KOPT-K1 (cell line): Measurements from ENCODE around the gene NUP153.
"Not testable (repeated sequence)": the region's sequence is repeated elsewhere in the genome, so short reads cannot be mapped to it uniquely, and the experiment has no call there.

Experiments
- H3K27ac ChIP-seq: fragments of 200-600 bp; sonication (generic); 2 replicates; pipeline ENCODE4 v1.5.1; 2016; ENCODE audit warnings: antibody characterized with exemption, mild to moderate bottlenecking, low read depth, low read length; ENCODE audit not compliant: poor library complexity, severe bottlenecking
- H3K36me3 ChIP-seq: fragments of 200-600 bp; sonication (generic); 2 replicates; pipeline ENCODE4 v1.5.1; 2017; ENCODE audit warnings: antibody characterized with exemption, mild to moderate bottlenecking, low read length, moderate library complexity; ENCODE audit not compliant: insufficient read depth
- H3K9me3 ChIP-seq: fragments of 200-600 bp; sonication (generic); 2 replicates; pipeline ENCODE4 v1.5.1; 2017; ENCODE audit warnings: antibody characterized with exemption, low read length, mild to moderate bottlenecking; ENCODE audit not compliant: insufficient read depth, poor library complexity, severe bottlenecking

Gene NUP153

DNA sequence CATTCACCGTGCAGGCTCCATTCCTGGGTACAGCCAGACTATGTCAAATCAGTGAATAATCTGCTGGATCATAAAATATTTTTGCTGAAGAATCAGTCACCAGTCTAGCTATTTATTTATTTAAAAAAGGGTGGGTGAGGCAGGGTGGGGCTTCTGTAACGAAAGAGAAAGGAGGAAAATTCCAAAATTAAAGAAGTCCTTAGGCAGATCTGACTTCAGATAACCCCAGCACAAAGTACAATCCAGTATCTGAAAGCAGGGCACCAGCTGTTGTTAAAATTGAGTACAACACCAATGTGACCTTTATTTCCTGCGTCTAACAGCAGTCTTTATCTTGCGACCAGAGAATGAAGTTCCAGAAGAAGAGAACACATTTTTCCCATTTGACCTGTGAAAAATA lies 90.9 kb downstream of the NUP153 start:
- H3K9me3 ChIP-seq, result no peaks in the 10 kb centered on the region
- no peak overlapping the region for H3K27ac ChIP-seq
- peaks cover 88% of the 10 kb centered on the region for H3K36me3 ChIP-seq

DNA sequence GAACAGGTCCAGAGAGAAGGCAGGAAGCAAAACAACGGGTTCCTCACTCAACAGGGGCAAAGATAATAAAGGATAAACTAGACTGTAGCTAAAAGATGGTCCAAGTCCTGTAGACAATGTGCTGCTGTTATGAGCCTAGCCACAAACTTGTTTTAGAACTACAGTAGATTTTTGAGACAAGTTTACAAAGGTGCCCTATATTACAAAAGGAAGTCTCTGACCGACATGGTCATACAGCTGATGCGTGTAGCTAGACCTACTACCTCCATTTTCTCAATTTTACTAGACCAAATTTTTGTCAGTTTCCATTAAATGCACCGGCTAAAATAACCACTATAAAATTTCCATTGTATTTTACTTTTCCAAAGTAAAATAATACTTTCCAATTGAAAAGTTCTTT lies 94.7 kb downstream of the NUP153 start:
- Histone ChIP-seq H3K9me3 (no peaks in the 10 kb centered on the region), H3K27ac (no peak overlapping the region), H3K36me3 (peaks cover 75% of the 10 kb centered on the region)

DNA sequence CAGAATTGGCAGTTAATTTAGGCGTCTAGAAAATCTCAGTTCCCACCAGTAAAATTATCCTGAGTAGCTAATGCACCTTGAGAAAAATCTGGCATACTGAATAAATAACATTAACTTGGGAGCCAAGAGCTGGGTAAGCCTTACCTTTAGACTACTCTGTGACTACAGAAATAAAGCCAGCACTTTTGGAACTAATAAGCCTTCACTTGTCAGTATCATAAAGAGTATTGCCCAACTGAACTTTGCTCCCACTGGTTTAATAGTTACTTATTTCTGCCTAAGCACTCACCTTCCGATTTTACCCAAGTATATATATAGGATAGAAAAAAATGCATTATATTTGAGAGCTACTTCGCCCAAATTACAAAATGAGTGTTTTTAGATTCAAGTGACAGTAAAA lies 95.9 kb downstream of the NUP153 start:
- H3K27ac ChIP-seq, result no peak overlapping the region
- H3K36me3 ChIP-seq, result peaks cover 68% of the 10 kb centered on the region
- no peaks in the 10 kb centered on the region for H3K9me3 ChIP-seq

DNA sequence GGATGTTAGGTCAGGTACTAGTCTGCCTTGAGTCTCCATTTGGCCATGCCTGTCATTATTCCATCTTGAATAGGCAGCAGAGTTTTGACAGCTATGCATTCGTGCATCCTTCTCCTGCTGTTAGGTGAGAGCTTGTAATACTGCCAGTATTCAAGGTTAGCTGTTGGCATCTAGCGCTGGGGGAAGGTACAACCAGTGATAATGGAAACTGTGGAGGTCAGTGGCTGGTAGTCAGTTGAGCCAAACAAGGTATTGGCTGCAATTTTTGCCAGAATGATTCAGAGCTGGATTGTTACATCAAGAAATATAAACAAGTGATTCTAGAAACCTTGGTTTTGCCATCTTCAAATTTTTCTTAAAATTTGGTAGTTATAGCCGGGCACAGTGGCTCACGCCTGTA lies 100.1 kb downstream of the NUP153 start:
- H3K27ac ChIP-seq, result no peak overlapping the region
- H3K9me3 ChIP-seq, result no peaks in the 10 kb centered on the region
- peaks cover 38% of the 10 kb centered on the region for H3K36me3 ChIP-seq

DNA sequence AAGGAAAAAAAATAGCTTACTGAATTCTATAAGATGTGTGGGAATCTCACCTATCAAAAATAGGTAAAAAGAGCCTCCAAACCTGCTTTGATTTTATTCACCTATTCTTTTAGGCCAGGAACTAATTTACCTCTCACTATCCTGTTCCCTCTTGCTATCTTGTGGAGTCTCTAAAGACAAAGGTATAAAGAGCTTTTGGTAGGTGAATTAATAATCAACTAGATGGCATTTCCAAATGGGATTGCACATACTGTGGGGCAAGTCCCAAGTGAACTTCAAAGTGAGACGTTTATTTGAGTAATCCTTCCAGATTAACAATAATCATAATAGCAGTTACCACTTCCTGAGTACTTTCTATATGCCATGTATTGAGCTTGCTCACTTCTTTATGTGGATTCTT lies 103.8 kb downstream of the NUP153 start:
- Histone ChIP-seq H3K36me3 (peaks cover 19% of the 10 kb centered on the region), H3K27ac (no peak overlapping the region), H3K9me3 (no peaks in the 10 kb centered on the region)

DNA sequence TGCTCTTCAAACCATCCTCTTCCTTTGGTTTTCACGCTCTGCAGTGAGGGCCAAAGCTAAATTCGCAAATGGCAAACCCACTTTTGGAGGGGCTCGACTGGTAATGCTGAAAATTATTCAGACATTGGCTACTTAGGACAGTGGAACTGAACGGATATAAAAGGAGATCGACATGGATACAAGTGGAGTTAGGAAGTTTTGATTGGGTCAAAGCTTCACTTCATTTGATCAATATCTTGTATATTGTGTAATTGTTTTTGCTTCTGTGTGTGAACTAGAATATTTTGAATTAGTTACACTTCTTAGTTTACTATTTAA lies 105.4 kb downstream of the NUP153 start:
- H3K27ac ChIP-seq, result peak overlapping the region; percentile 79
- H3K9me3 ChIP-seq, result no peaks in the 10 kb centered on the region
- peaks cover 10% of the 10 kb centered on the region for H3K36me3 ChIP-seq

DNA sequence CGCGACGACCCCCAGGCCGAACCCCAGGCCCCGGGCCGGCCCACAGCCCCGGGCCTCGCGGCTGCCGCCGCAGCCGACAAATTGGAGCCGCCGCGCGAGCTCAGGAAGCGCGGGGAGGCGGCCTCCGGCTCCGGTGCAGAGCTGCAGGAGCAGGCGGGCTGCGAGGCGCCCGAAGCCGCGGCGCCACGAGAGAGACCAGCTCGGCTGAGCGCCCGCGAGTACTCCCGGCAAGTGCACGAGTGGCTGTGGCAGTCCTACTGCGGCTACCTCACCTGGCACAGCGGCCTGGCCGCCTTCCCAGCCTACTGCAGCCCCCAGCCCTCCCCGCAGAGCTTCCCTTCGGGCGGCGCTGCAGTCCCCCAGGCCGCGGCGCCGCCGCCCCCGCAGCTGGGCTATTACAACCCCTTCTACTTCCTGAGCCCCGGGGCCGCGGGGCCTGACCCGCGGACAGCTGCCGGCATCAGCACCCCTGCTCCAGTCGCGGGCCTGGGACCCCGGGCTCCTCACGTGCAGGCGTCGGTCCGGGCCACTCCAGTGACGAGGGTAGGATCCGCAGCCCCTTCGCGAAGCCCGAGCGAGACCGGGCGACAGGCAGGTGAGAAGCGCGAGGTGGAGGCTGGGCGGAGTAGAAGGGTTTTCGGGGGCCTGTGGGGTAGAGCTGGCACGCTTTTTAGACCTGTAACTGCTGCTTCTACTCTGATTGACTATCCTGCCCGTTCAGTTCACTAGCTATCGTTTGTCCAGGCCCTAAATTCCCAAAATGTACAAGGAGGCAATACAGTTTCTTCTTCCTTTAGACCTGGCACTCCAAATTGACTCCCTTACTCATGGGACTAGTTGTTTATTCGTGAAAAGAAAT lies 106.0 kb downstream of the NUP153 start:
- H3K9me3 ChIP-seq, result no peaks in the 10 kb centered on the region
- peak overlapping the region; percentile 79 for H3K27ac ChIP-seq
- peaks cover 9% of the 10 kb centered on the region; the same call in 1 of the 2 replicates for H3K36me3 ChIP-seq

DNA sequence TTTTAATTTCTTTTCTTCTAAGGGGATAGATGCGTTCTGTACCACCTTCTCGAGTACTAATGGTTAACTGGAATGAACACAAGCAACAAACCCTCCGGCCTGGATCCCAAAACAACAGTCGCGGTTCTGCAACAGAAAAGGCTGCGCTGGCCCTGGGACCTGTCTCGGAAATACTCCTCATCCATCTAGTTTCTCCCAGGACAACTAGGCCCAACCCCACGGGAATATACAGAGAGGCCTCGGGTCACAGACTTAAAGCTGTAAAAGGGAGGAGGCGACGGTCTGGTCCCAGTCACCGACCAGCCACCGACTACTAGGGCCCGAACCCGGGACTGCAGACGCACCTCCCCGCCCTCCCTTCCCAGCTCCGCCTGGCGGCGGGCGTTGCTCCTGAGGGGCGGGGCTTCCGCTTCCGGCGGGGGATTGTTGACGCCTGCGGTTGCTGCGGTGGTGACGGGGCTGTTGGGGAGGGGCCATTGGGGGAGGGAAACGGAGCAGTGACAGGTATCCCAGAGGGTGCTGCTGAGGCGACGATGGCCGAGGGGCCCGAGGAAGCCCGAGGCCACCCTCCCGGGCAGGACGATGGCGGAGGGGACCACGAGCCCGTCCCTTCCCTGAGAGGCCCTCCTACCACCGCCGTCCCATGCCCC lies 106.7 kb downstream of the NUP153 start, which contains the start of gene FAM8A1:
Gene FAM8A1, plus strand, starts transcription at position 426 of the 650 bp plus-strand sequence. Its CDS starts 108 bp downstream, at position 534.
- Histone ChIP-seq H3K36me3 (peaks cover 9% of the 10 kb centered on the region; the same call in 1 of the 2 replicates), H3K27ac (peak within 1 kb of the TSS; percentile 79), H3K9me3 (no peaks in the 10 kb centered on the region)

DNA sequence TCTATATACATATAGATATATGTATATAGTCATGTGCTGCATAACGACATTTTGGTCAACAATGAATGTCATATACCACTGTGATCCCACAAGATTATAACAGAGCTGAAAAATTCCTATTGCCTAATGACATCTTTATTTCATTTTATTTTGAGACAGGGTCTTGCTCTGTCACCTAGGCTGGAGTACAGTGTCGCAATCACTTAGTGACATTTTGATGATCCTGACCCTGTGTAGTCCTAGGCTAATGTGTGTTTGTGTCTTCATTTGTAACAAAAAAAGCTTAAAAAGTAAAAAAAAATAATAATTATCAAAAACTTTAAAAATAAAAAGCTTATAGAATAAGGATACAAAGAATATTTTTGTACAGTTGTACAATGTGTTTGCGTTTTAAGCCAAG lies 110.6 kb downstream of the NUP153 start:
- no peaks in the 10 kb centered on the region for H3K36me3 ChIP-seq
- H3K9me3 ChIP-seq, result no peaks in the 10 kb centered on the region
- no peak overlapping the region for H3K27ac ChIP-seq

DNA sequence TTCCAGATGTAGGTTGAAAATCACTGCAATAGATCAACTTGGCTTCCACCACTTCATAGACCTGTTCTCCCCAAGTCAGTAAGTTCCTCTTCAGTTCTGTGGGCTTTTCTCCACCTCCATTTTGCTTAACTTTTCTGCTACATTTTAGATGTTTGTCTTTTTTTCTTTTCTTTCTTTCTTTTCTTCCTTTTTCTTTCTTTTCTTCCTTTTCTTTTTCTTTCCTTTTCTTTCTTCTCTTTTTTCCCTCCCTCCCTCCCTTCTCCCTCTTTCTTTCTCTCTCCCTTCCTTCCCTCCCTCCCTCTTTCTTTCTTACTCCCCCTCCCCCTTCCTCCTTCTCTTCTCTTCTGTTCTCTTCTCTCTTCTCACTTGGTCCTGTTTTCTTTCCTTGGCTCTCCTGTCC lies 113.5 kb downstream of the NUP153 start:
- Histone ChIP-seq H3K9me3 (no peaks in the 10 kb centered on the region), H3K36me3 (no peaks in the 10 kb centered on the region), H3K27ac (no peak overlapping the region)

DNA sequence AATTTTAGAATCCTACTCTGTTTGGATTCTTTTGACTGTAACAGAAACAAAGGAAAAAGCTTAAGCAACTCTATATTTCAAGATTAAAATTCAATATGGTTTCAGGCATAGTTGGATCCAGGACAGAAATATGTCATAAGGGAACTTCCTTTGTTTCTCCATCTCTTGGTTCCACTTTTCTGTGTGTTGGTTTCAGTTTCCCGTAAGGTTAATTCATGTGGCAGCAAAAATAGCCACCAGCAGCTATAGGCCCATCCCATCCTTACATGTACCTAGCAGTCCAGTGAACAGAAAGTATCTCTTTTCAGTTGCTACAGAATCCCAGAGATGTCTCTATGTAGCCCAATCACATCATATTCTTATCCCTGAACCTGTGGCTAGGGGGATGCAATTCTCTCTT lies 115.4 kb downstream of the NUP153 start:
- H3K27ac ChIP-seq, result no peak overlapping the region
- no peaks in the 10 kb centered on the region for H3K9me3 ChIP-seq
- no peaks in the 10 kb centered on the region for H3K36me3 ChIP-seq

DNA sequence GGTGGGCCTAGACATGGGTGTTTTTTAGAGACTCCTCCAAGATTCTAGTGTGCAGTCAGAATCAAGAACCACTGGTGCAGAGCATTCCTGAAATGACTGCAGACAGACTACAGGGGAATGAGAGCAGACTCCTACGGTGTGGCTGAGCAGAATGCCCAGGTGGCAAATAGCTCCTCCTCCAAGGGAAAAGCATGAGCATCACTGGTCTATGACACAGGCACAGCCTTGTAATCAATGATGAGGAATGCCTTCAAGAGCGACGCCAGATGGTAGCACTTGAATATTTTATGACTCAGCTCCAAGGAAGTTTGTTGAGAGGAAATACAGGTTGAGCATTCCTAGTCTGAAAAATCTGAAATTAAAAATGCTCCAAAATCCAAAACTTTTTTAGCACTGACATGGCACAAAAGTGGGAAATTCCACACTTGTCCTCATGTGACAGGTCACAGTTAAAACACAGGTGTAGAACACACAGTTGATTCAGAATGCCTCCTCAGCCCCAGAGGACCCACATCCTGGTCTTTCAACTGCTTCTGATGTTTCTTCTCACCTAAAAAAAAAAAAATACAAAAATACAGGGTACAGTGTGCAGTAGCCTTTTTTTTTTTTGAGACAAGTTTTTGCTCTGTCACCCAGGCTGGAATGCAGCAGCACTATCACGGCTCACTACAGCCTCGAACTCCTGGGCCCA lies 117.2 kb downstream of the NUP153 start:
- H3K36me3 ChIP-seq, result no peaks in the 10 kb centered on the region
- peak overlapping the region; percentile 44 for H3K27ac ChIP-seq
- H3K9me3 ChIP-seq, result no peaks in the 10 kb centered on the region

DNA sequence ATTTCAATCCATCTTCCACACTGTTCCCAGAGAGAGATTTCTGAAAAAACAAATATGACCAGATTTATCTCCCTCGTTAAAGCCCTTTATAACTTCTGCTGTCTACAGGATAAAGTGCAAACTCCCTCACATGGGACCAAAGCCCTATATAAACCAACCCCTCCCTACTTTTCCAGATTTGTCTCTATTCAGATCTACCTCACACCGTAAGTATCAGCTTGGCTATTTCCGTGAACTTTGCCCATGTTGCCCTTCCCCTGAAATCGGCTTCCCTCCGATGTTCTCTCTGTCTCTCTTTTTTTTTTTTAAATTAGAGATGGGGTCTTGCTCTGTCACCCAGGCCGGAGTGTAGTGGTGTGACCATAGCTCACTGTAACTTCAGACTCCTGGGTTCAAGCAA lies 118.7 kb downstream of the NUP153 start:
- no peaks in the 10 kb centered on the region for H3K36me3 ChIP-seq
- H3K27ac ChIP-seq, result no peak overlapping the region
- H3K9me3 ChIP-seq, result no peaks in the 10 kb centered on the region

DNA sequence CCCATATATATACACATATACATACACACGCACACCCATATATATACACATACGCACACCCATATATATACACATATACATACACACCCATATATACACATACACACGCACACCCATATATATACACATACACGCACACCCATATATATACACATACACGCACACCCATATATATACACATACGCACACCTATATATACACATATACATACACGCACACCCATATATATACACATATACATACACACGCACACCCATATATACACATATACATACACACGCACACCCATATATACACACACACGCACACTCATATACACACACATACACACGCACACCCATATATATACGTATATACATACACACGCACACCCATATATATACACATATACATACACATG lies 120.1 kb downstream of the NUP153 start:
- not testable (repeated sequence) for H3K9me3 ChIP-seq, H3K36me3 ChIP-seq, H3K27ac ChIP-seq

DNA sequence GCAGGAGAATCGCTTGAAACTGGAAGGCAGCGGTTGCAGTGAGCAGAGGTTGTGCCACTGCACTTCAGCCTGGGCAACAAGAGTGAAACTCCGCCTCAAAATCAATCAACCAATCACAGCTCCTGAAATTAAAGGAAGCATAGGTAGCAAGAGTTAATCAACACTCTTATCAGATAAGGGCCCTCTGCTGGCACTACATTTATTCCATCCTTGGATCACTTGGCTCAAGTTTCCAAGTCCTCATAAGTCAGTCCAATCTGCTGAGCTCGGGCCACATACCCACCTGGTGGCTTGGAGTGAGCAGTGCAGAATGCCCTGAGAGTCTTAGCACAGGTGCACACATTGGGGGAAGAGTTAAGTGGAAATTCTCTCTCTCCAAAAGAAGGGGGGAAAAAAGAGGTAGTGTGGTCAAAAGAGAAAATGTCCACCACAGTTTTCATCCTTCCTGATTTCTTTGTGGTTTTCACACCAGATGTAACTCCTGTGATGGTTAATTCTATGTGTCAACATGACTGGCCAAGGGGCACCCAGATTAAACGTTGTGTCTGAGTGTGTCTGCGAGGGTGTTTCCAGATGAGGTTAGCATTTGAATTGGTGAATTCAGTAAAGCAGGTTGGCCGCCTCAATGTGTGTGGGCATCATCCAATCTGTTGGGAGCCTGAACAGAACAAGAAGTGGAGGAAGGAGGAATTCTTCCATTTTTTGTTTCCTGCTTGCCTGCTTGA lies 120.8 kb downstream of the NUP153 start:
- no peaks in the 10 kb centered on the region for H3K36me3 ChIP-seq
- H3K27ac ChIP-seq, result no peak overlapping the region
- no peaks in the 10 kb centered on the region for H3K9me3 ChIP-seq
